PC-3 (cell line): Measurements from ENCODE around the gene STX8. TPM values are rescaled to one million over a fixed set of nuclear protein-coding genes. Genes with fewer than 3 reads are reported as not detected.

ENCODE experiments used
- ATAC-seq: fragments of 200-7000 bp; cut with Tn5 transposase; 2 replicates; pipeline ENCODE4 v1.9.1; 2020; ENCODE audit warnings: mild to moderate bottlenecking, moderate library complexity
- BruUV-seq: library from RNA; stranded (reverse); fragments of 400-500 nt; replicated peaks from 2 replicates; lab custom pipeline; 2021; lab: Mats Ljungman, UMichigan
- CTCF ChIA-PET: fragments of 300-600 bp; sonication (Branson Sonifier 250); formaldehyde crosslinking; loops from one replicate; lab custom pipeline; 2022; ENCODE audit warnings: antibody characterized with exemption; lab: Charles Lee
- POLR2A ChIA-PET: fragments of 300-600 bp; sonication (Branson Sonifier 250); formaldehyde crosslinking; loops from one replicate; lab custom pipeline; 2022; ENCODE audit warnings: antibody characterized with exemption; ENCODE audit not compliant: unreplicated experiment; lab: Charles Lee
- DNase-seq: peaks from one replicate; pipeline ENCODE4 v3.0.0-alpha.2; 2015
- H2AFZ ChIP-seq: fragments of 300-600 bp; sonication (generic); 2 replicates; pipeline ENCODE4 v1.6.0; 2016; ENCODE audit warnings: antibody characterized with exemption, low read length
- H3F3A ChIP-seq: fragments of 300-600 bp; sonication (generic); one replicate; pipeline ENCODE4 v1.6.0; 2017; ENCODE audit warnings: antibody characterized with exemption, low read length, control low read depth, mild to moderate bottlenecking; ENCODE audit not compliant: unreplicated experiment
- H3K27ac ChIP-seq: fragments of 300-600 bp; sonication (generic); 2 replicates; pipeline ENCODE4 v1.5.1; 2016; ENCODE audit warnings: mild to moderate bottlenecking, low read length
- H3K27me3 ChIP-seq: fragments of 300-600 bp; sonication (generic); 2 replicates; pipeline ENCODE4 v1.6.1; 2016; ENCODE audit warnings: low read length, mixed read lengths
- H3K36me3 ChIP-seq: fragments of 300-600 bp; sonication (generic); 2 replicates; pipeline ENCODE4 v1.6.1; 2016; ENCODE audit warnings: low read depth, mixed run types, low read length, mixed read lengths
- H3K4me1 ChIP-seq: fragments of 300-600 bp; sonication (generic); 2 replicates; pipeline ENCODE4 v1.5.1; 2016; ENCODE audit warnings: low read length; ENCODE audit not compliant: insufficient read depth
- H3K4me2 ChIP-seq: fragments of 300-600 bp; sonication (generic); 2 replicates; pipeline ENCODE4 v1.6.0; 2016; ENCODE audit warnings: low read length
- H3K4me3 ChIP-seq: fragments of 300-600 bp; sonication (generic); 2 replicates; pipeline ENCODE4 v1.5.1; 2016; ENCODE audit warnings: mild to moderate bottlenecking, low read length, mixed read lengths
- H3K79me2 ChIP-seq: fragments of 300-600 bp; sonication (generic); 2 replicates; pipeline ENCODE4 v1.6.1; 2017; ENCODE audit warnings: low read length, mixed read lengths
- H3K9ac ChIP-seq: fragments of 300-600 bp; sonication (generic); 2 replicates; pipeline ENCODE4 v1.6.0; 2016; ENCODE audit warnings: mild to moderate bottlenecking, low read length
- H3K9me2 ChIP-seq: fragments of 300-600 bp; sonication (generic); replicated peaks from 2 replicates; pipeline ENCODE4 v1.6.1; 2016; ENCODE audit warnings: mixed run types, low read length, mixed read lengths
- H3K9me3 ChIP-seq: fragments of 300-600 bp; sonication (generic); 2 replicates; pipeline ENCODE4 v1.6.1; 2016; ENCODE audit warnings: low read length, mixed read lengths
- H4K20me1 ChIP-seq: fragments of 300-600 bp; sonication (generic); 2 replicates; pipeline ENCODE4 v1.6.1; 2016; ENCODE audit warnings: low read length, mixed read lengths
- CTCF ChIP-seq: fragments of 300-600 bp; sonication (generic); conservative IDR thresholded peaks from 2 replicates; pipeline ENCODE4 v1.5.1; 2017; ENCODE audit warnings: antibody characterized with exemption, low read depth, mild to moderate bottlenecking, low read length
- EZH2 ChIP-seq: fragments of 300-600 bp; sonication (generic); IDR thresholded peaks from one replicate; pipeline ENCODE4 v1.6.1; 2017; ENCODE audit warnings: antibody characterized with exemption, mild to moderate bottlenecking, low read length; ENCODE audit not compliant: unreplicated experiment
- EZH2phosphoT487 ChIP-seq: fragments of 300-600 bp; sonication (generic); IDR thresholded peaks from 2 replicates; pipeline ENCODE4 v1.6.1; 2018; ENCODE audit warnings: mild to moderate bottlenecking, antibody characterized with exemption, low read length, borderline replicate concordance
- intact Hi-C: fragments of 100-400 bp; cut with micrococcal nuclease; formaldehyde crosslinking; loops from 2 replicates; pipeline ENCODE4 v1.9.0; 2023
- total RNA-seq: library from RNA; depleted of rRNA; stranded (reverse); fragments of >200 nt; gene quantifications from 2 replicates; pipeline ENCODE4 v1.2.3, GENCODE V29; 2014

The STX8 gene
- total RNA-seq, 1 experiment from 2014 or later, result 57.4 TPM

- POLR2A ChIA-PET, result no interaction called here
- Histone ChIP-seq H3K4me1 (no peaks in the 10 kb centered on the region), H3K4me3 (no peak overlapping the region), H3K9me2 (no peaks in the 10 kb centered on the region), H3K27ac (no peak overlapping the region), H4K20me1 (no peaks in the 10 kb centered on the region), H3K79me2 (no peaks in the 10 kb centered on the region), H3F3A (no peaks in the 10 kb centered on the region), H3K9me3 (no peaks in the 10 kb centered on the region), H3K4me2 (no peak overlapping the region), H2AFZ (no peak overlapping the region), H3K36me3 (no peaks in the 10 kb centered on the region), H3K9ac (no peak overlapping the region), H3K27me3 (no peaks in the 10 kb centered on the region)
- ATAC-seq, result no peak
- intact Hi-C loops, result no loop called here
- TF ChIP-seq EZH2phosphoT487 (no peak), CTCF (no peak), EZH2 (no peak)
- CTCF ChIA-PET, result no interaction called here
- no peak for DNase-seq
- BruUV-seq, result no TSS peak
Measured at GRCh38 chr17:9443811-9444210, 131.8 kb downstream of the STX8 start.

- CTCF ChIA-PET, result no interaction called here
Measured at GRCh38 chr17:9439851-9440250, 135.8 kb downstream of the STX8 start.

GRCh38 chr17:9436630-9437029 is 139.0 kb downstream of the STX8 start:
- no peak overlapping the region for H3K27ac ChIP-seq
- ChIA-PET POLR2A (no interaction called here), CTCF (no interaction called here)
- H3K4me2 ChIP-seq, result no peak overlapping the region
- no peak for DNase-seq
- no peaks in the 10 kb centered on the region for H3K79me2 ChIP-seq
- H3K36me3 ChIP-seq, result no peaks in the 10 kb centered on the region
- no peak overlapping the region for H3K9ac ChIP-seq
- no peaks in the 10 kb centered on the region for H3F3A ChIP-seq
- no peak for ATAC-seq
- no peaks in the 10 kb centered on the region for H3K4me1 ChIP-seq
- intact Hi-C loops, result no loop called here
- H3K9me2 ChIP-seq, result no peaks in the 10 kb centered on the region
- H4K20me1 ChIP-seq, result no peaks in the 10 kb centered on the region
- no peaks in the 10 kb centered on the region for H3K27me3 ChIP-seq
- H3K9me3 ChIP-seq, result no peaks in the 10 kb centered on the region
- H3K4me3 ChIP-seq, result no peak overlapping the region
- no TSS peak for BruUV-seq
- TF ChIP-seq EZH2phosphoT487 (no peak), EZH2 (no peak), CTCF (no peak)
- H2AFZ ChIP-seq, result no peak overlapping the region

More at GRCh38 chr17:9439851-9440250, 135.8 kb downstream of the STX8 start:
- no peak overlapping the region for H2AFZ ChIP-seq
- no peaks in the 10 kb centered on the region for H3K9me2 ChIP-seq
- H3K27me3 ChIP-seq, result no peaks in the 10 kb centered on the region
- intact Hi-C loops, result no loop called here
- no peaks in the 10 kb centered on the region for H3K36me3 ChIP-seq
- no peaks in the 10 kb centered on the region for H3K9me3 ChIP-seq
- H3F3A ChIP-seq, result no peaks in the 10 kb centered on the region
- no peak overlapping the region for H3K4me2 ChIP-seq
- no peaks in the 10 kb centered on the region for H3K79me2 ChIP-seq
- BruUV-seq, result no TSS peak
- H3K27ac ChIP-seq, result no peak overlapping the region
- DNase-seq (no peak), ATAC-seq (no peak)
- POLR2A ChIA-PET, result no interaction called here
- no peak for TF ChIP-seq EZH2phosphoT487
- H3K4me1 ChIP-seq, result no peaks in the 10 kb centered on the region
- H3K9ac ChIP-seq, result no peak overlapping the region
- no peak overlapping the region for H3K4me3 ChIP-seq
- H4K20me1 ChIP-seq, result no peaks in the 10 kb centered on the region
